Loucy (cell line): ENCODE measurements around the gene IL13RA1.

Source experiments
- EZH2phosphoT487 ChIP-seq: fragments of 200-600 bp; IDR thresholded peaks from 2 replicates; pipeline ENCODE4 v1.6.1; 2018; ENCODE audit warnings: antibody characterized with exemption, mild to moderate bottlenecking, moderate library complexity, borderline replicate concordance
- TF ChIP-seq, protein P1 (sequence below): fragments of 200-600 bp; sonication (generic); conservative IDR thresholded peaks from 2 replicates; pipeline ENCODE4 v1.5.1; 2014; ENCODE audit warnings: mild to moderate bottlenecking, antibody characterized with exemption, low read length

DNA sequence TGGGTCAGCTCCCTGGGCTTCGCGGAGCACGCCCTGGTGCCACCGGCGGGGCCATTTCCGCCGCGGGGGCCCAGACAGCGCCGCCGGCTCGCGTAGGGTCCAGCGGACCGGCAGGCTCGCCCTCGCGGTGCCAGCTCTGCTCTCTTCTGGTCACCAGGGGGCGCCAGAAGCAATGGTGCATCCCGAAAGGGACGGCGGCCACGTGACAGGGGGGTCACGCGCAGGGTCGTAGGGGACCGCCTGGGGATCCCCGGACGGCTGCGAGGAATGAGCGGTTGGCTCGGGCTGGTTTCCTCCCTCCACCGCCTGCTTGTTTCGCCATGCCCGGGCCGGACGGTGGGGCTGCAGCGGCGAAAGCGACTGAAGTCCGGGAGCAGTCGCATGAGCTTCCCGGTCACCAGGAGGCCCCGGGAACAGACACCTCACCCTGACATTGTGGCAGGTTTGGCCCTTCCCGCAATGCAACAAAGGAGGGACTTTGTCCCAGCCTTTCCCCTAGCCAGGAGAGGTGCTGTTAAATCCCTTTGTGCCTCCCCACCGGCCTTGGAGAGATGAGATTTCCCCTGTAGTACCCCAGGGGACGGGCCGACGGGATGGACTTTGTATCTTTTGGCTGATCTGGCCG lies 112.0 kb downstream of the IL13RA1 start:
- TF ChIP-seq, protein P1, sequence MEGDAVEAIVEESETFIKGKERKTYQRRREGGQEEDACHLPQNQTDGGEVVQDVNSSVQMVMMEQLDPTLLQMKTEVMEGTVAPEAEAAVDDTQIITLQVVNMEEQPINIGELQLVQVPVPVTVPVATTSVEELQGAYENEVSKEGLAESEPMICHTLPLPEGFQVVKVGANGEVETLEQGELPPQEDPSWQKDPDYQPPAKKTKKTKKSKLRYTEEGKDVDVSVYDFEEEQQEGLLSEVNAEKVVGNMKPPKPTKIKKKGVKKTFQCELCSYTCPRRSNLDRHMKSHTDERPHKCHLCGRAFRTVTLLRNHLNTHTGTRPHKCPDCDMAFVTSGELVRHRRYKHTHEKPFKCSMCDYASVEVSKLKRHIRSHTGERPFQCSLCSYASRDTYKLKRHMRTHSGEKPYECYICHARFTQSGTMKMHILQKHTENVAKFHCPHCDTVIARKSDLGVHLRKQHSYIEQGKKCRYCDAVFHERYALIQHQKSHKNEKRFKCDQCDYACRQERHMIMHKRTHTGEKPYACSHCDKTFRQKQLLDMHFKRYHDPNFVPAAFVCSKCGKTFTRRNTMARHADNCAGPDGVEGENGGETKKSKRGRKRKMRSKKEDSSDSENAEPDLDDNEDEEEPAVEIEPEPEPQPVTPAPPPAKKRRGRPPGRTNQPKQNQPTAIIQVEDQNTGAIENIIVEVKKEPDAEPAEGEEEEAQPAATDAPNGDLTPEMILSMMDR, result peak; percentile 31; the same call in 1 of the 2 replicates
- no peak for TF ChIP-seq EZH2phosphoT487
